Activated CD8-positive, alpha-beta memory T cell treated with anti-CD3 and anti-CD28 coated beads, Interleukin-2, amount 10 ng/mL, durations not matched to agents 7 days and 5 days (primary cell): ENCODE measurements around the gene SMOC1. TPM values are rescaled to one million over a fixed set of nuclear protein-coding genes. Genes with fewer than 3 reads are reported as not detected.

ENCODE experiments used
- ATAC-seq: fragments of 150-1000 bp; cut with Tn5 transposase; one replicate; pipeline ENCODE4 v1.10.0; 2021; ENCODE audit warnings: moderate library complexity
- CTCF ChIA-PET: fragments of 350-600 bp; sonication (Branson Sonifier 250); formaldehyde crosslinking; loops from one replicate; lab custom pipeline; 2021; ENCODE audit warnings: antibody characterized with exemption; lab: Charles Lee
- DNase-seq: peaks from one replicate; pipeline ENCODE4 v3.0.0-alpha.2; 2020
- H3K27ac Mint-ChIP-seq: one replicate; pipeline ENCODE4 v1.8.0; 2021; ENCODE audit warnings: mild to moderate bottlenecking, mixed read lengths
- H3K27me3 Mint-ChIP-seq: one replicate; pipeline ENCODE4 v1.8.0; 2021; ENCODE audit warnings: mixed read lengths
- H3K36me3 Mint-ChIP-seq: one replicate; pipeline ENCODE4 v1.8.0; 2021; ENCODE audit warnings: mild to moderate bottlenecking, mixed read lengths
- H3K4me1 Mint-ChIP-seq: one replicate; pipeline ENCODE4 v1.8.0; 2021; ENCODE audit warnings: mixed read lengths
- H3K4me3 Mint-ChIP-seq: one replicate; pipeline ENCODE4 v1.8.0; 2021; ENCODE audit warnings: mild to moderate bottlenecking, moderate library complexity, mixed read lengths
- H3K9me3 Mint-ChIP-seq: one replicate; pipeline ENCODE4 v1.8.0; 2022; ENCODE audit warnings: low read depth, mixed read lengths
- total RNA-seq, 2 experiments: library from RNA; stranded (reverse); gene quantifications; one replicate each; pipeline ENCODE4 v1.2.3, GENCODE V29; 2021

SMOC1 gene
- total RNA-seq, 2 experiments from 2014 or later: not detected

- no peaks in the 10 kb centered on the region for H3K9me3 Mint-ChIP-seq
- no peak overlapping the region for H3K4me3 Mint-ChIP-seq
- no peak for DNase-seq
- H3K27me3 Mint-ChIP-seq: peaks cover 30% of the 10 kb centered on the region
- no peak for ATAC-seq
- H3K36me3 Mint-ChIP-seq: no peaks in the 10 kb centered on the region
- H3K4me1 Mint-ChIP-seq: peaks cover 3% of the 10 kb centered on the region
- H3K27ac Mint-ChIP-seq: no peak overlapping the region
- CTCF ChIA-PET: interaction anchor here (0.8 to 1.4 kb wide), 3 partner anchors 27 to 684 kb away, joined by 3 read pairs; no protein-coding TSS in a partner anchor
Observed at GRCh38 chr14:70045844-70046535, 166.8 kb downstream of the SMOC1 start.

- no peaks in the 10 kb centered on the region for H3K9me3 Mint-ChIP-seq
- no peak overlapping the region for H3K27ac Mint-ChIP-seq
- no peaks in the 10 kb centered on the region for H3K36me3 Mint-ChIP-seq
- H3K4me1 Mint-ChIP-seq: peaks cover 10% of the 10 kb centered on the region
- H3K4me3 Mint-ChIP-seq: no peak overlapping the region
- H3K27me3 Mint-ChIP-seq: peaks cover 26% of the 10 kb centered on the region
- DNase-seq: no peak
- no peak for ATAC-seq
- CTCF ChIA-PET: interaction anchor here (1.4 kb wide), 1 partner anchor 26 kb away, joined by 3 read pairs; no protein-coding TSS in a partner anchor
Observed at GRCh38 chr14:70047598-70048312, 168.5 kb downstream of the SMOC1 start.

- DNase-seq (no peak), ATAC-seq (no peak)
- Mint-ChIP-seq H3K9me3 (no peaks in the 10 kb centered on the region), H3K36me3 (no peaks in the 10 kb centered on the region), H3K4me3 (no peak overlapping the region), H3K27ac (no peak overlapping the region), H3K4me1 (peaks cover 11% of the 10 kb centered on the region), H3K27me3 (peaks cover 21% of the 10 kb centered on the region)
- CTCF ChIA-PET: no interaction called here
Observed at GRCh38 chr14:70048313-70048654, 169.1 kb downstream of the SMOC1 start.

- CTCF ChIA-PET: no interaction called here
- Mint-ChIP-seq H3K27me3 (peaks cover 16% of the 10 kb centered on the region), H3K9me3 (no peaks in the 10 kb centered on the region), H3K4me1 (peaks cover 11% of the 10 kb centered on the region), H3K27ac (no peak overlapping the region), H3K4me3 (no peak overlapping the region), H3K36me3 (no peaks in the 10 kb centered on the region)
- ATAC-seq (no peak), DNase-seq (no peak)
Observed at GRCh38 chr14:70049605-70050004, 170.4 kb downstream of the SMOC1 start.

GRCh38 chr14:70050136-70050535 lies 170.9 kb downstream of the SMOC1 start:
- Mint-ChIP-seq H3K27ac (no peak overlapping the region), H3K4me3 (no peak overlapping the region), H3K9me3 (no peaks in the 10 kb centered on the region), H3K4me1 (peaks cover 11% of the 10 kb centered on the region), H3K36me3 (no peaks in the 10 kb centered on the region), H3K27me3 (peaks cover 11% of the 10 kb centered on the region)
- no peak for ATAC-seq
- no peak for DNase-seq
- CTCF ChIA-PET: no interaction called here

GRCh38 chr14:70052990-70053389 lies 173.8 kb downstream of the SMOC1 start:
- peak; percentile 46 for DNase-seq
- Mint-ChIP-seq H3K36me3 (no peaks in the 10 kb centered on the region), H3K27me3 (peaks cover 14% of the 10 kb centered on the region), H3K9me3 (no peaks in the 10 kb centered on the region), H3K4me3 (no peak overlapping the region), H3K4me1 (peaks cover 8% of the 10 kb centered on the region), H3K27ac (no peak overlapping the region)
- no peak for ATAC-seq
- CTCF ChIA-PET: interaction anchor here (1.4 to 1.7 kb wide), 2 partner anchors 20 to 25 kb away, joined by 4 to 5 read pairs; no protein-coding TSS in a partner anchor

GRCh38 chr14:70057519-70058136 lies 178.4 kb downstream of the SMOC1 start:
- no peaks in the 10 kb centered on the region for H3K9me3 Mint-ChIP-seq
- no peaks in the 10 kb centered on the region for H3K36me3 Mint-ChIP-seq
- peaks cover 2% of the 10 kb centered on the region for H3K4me1 Mint-ChIP-seq
- ATAC-seq (no peak), DNase-seq (no peak)
- CTCF ChIA-PET: no interaction called here
- peaks cover 27% of the 10 kb centered on the region for H3K27me3 Mint-ChIP-seq
- no peak overlapping the region for H3K27ac Mint-ChIP-seq
- H3K4me3 Mint-ChIP-seq: no peak overlapping the region

GRCh38 chr14:70059545-70059944 lies 180.3 kb downstream of the SMOC1 start:
- CTCF ChIA-PET: no interaction called here
- ATAC-seq (no peak), DNase-seq (no peak)
- no peaks in the 10 kb centered on the region for H3K4me1 Mint-ChIP-seq
- H3K27me3 Mint-ChIP-seq: peaks cover 27% of the 10 kb centered on the region
- H3K27ac Mint-ChIP-seq: no peak overlapping the region
- H3K4me3 Mint-ChIP-seq: no peak overlapping the region
- no peaks in the 10 kb centered on the region for H3K9me3 Mint-ChIP-seq
- H3K36me3 Mint-ChIP-seq: no peaks in the 10 kb centered on the region

- no peak overlapping the region for H3K27ac Mint-ChIP-seq
- H3K4me1 Mint-ChIP-seq: no peaks in the 10 kb centered on the region
- H3K4me3 Mint-ChIP-seq: no peak overlapping the region
- H3K9me3 Mint-ChIP-seq: no peaks in the 10 kb centered on the region
- DNase-seq: no peak
- no peak for ATAC-seq
- no peaks in the 10 kb centered on the region for H3K36me3 Mint-ChIP-seq
- CTCF ChIA-PET: no interaction called here
- H3K27me3 Mint-ChIP-seq: peaks cover 22% of the 10 kb centered on the region
Observed at GRCh38 chr14:70061108-70061507, 181.9 kb downstream of the SMOC1 start.

GRCh38 chr14:70064136-70064865 lies 185.1 kb downstream of the SMOC1 start:
- CTCF ChIA-PET: interaction anchor here (2.2 kb wide), 1 partner anchor 10 kb away, joined by 6 read pairs; no protein-coding TSS in a partner anchor
- Mint-ChIP-seq H3K4me1 (no peaks in the 10 kb centered on the region), H3K36me3 (no peaks in the 10 kb centered on the region), H3K27ac (no peak overlapping the region), H3K27me3 (peaks cover 21% of the 10 kb centered on the region), H3K9me3 (no peaks in the 10 kb centered on the region), H3K4me3 (no peak overlapping the region)
- ATAC-seq (no peak), DNase-seq (no peak)

GRCh38 chr14:70067810-70068209 lies 188.6 kb downstream of the SMOC1 start:
- Mint-ChIP-seq H3K4me1 (no peaks in the 10 kb centered on the region), H3K27me3 (peaks cover 31% of the 10 kb centered on the region), H3K27ac (no peak overlapping the region), H3K9me3 (no peaks in the 10 kb centered on the region), H3K4me3 (no peak overlapping the region), H3K36me3 (no peaks in the 10 kb centered on the region)
- ATAC-seq: no peak
- CTCF ChIA-PET: no interaction called here
- DNase-seq: no peak

- Mint-ChIP-seq H3K4me1 (no peaks in the 10 kb centered on the region), H3K36me3 (no peaks in the 10 kb centered on the region), H3K27me3 (peaks cover 32% of the 10 kb centered on the region), H3K9me3 (no peaks in the 10 kb centered on the region), H3K27ac (no peak overlapping the region), H3K4me3 (no peak overlapping the region)
- DNase-seq: no peak
- CTCF ChIA-PET: no interaction called here
- ATAC-seq: no peak
Observed at GRCh38 chr14:70069186-70069585, 190.0 kb downstream of the SMOC1 start.

GRCh38 chr14:70073924-70074566 lies 194.8 kb downstream of the SMOC1 start:
- CTCF ChIA-PET: interaction anchor here (0.6 to 1.5 kb wide), 12 partner anchors 8 to 757 kb away, joined by 3 to 11 read pairs (median 4); no protein-coding TSS in a partner anchor
- ATAC-seq (no peak), DNase-seq (peak; percentile 70)
- Mint-ChIP-seq H3K27me3 (peaks cover 50% of the 10 kb centered on the region), H3K9me3 (no peaks in the 10 kb centered on the region), H3K36me3 (no peaks in the 10 kb centered on the region), H3K4me3 (no peak overlapping the region), H3K27ac (no peak overlapping the region), H3K4me1 (no peaks in the 10 kb centered on the region)
